Fibroblast of villous mesenchyme (primary cell): ENCODE measurements around the gene TOMM70. TPM values are rescaled to one million over a fixed set of nuclear protein-coding genes. Genes with fewer than 3 reads are reported as not detected.
"Not testable (repeated sequence)": the region's sequence is repeated elsewhere in the genome, so short reads cannot be mapped to it uniquely, and the experiment has no call there.

Experiments used
- DNase-seq: peaks from one replicate; pipeline ENCODE4 v3.0.0-alpha.2; 2010; ENCODE audit warnings: low read depth
- H3K4me3 ChIP-seq: 2 replicates; pipeline ENCODE4 v1.5.1; 2011; ENCODE audit warnings: low read depth, mild to moderate bottlenecking, low read length
- CTCF ChIP-seq: IDR thresholded peaks from 2 replicates; pipeline ENCODE4 v1.5.1; 2012; ENCODE audit warnings: low read depth, mild to moderate bottlenecking, low read length; ENCODE audit not compliant: insufficient read depth
- total RNA-seq: library from RNA; depleted of rRNA; stranded (reverse); fragments of >200 nt; gene quantifications from 2 replicates; pipeline ENCODE4 v1.2.3, GENCODE V29; 2012

The TOMM70 gene
- total RNA-seq, 1 donor: 65.2 TPM

GRCh38 chr3:100330651-100331050 lies 70.2 kb downstream of the TOMM70 start:
- no peak for TF ChIP-seq CTCF
- H3K4me3 ChIP-seq: no peak overlapping the region
- DNase-seq: no peak

GRCh38 chr3:100329800-100330489 lies 70.9 kb downstream of the TOMM70 start:
- TF ChIP-seq CTCF: no peak
- DNase-seq: no peak
- H3K4me3 ChIP-seq: no peak overlapping the region

GRCh38 chr3:100327377-100327776 lies 73.5 kb downstream of the TOMM70 start:
- DNase-seq, H3K4me3 ChIP-seq: not testable (repeated sequence)

GRCh38 chr3:100325827-100326226 lies 75.1 kb downstream of the TOMM70 start:
- DNase-seq: no peak
- no peak for TF ChIP-seq CTCF
- H3K4me3 ChIP-seq: no peak overlapping the region

- no peak for TF ChIP-seq CTCF
- no peak overlapping the region for H3K4me3 ChIP-seq
- DNase-seq: no peak
Measured at GRCh38 chr3:100324044-100324443, 76.8 kb downstream of the TOMM70 start.

GRCh38 chr3:100319951-100320350 lies 80.9 kb downstream of the TOMM70 start:
- no peak for TF ChIP-seq CTCF
- H3K4me3 ChIP-seq: no peak overlapping the region
- no peak for DNase-seq

GRCh38 chr3:100317912-100318311 lies 83.0 kb downstream of the TOMM70 start:
- no peak for TF ChIP-seq CTCF
- H3K4me3 ChIP-seq: no peak overlapping the region
- no peak for DNase-seq
